SIG-M5 treated with dmso at 0.1 percent for 504 hours (cell line): ENCODE results near the gene PDE10A.

Experiments
- DNase-seq: peaks from one replicate; lab custom pipeline; 2025; ENCODE audit not compliant: unreplicated experiment; lab: John Stamatoyannopoulos, UW

The PDE10A gene

DNA sequence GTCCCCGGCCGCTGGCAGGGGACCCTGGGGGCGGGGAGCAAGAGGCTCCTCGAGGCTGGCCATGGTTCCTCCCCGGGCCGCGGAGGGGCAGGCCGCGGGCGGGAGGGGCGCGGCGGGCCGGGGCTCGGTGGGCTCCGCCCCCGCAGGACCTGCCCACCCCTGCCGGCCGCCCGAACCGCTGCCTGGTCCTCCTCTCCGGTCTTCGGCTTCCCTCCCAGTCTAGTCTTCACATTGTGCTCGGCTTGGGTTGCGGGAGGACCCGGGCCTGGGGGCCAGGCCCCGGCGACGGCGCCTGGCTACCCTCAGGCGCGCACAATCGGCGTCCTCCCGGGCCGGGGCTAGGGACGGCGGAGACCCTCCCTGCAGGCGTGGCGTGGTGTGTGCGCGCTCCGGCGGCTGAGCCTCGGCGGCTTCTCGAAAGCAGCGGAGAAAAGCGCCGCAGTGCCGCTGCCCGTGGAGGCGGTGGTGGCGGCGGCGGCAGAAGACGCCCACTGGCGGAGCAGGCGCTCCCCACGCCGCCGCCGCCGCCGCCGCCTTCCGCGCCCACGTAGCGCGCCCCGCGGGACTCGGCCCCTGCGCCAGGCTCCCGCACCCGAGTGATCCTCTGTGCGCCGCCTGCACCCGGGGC is at the start of gene PDE10A:
Gene PDE10A, minus strand, starts transcription at position 493 of the 628 bp plus-strand sequence. Its CDS starts 430 bp downstream, at position 63.
- DNase-seq: no peak

DNA sequence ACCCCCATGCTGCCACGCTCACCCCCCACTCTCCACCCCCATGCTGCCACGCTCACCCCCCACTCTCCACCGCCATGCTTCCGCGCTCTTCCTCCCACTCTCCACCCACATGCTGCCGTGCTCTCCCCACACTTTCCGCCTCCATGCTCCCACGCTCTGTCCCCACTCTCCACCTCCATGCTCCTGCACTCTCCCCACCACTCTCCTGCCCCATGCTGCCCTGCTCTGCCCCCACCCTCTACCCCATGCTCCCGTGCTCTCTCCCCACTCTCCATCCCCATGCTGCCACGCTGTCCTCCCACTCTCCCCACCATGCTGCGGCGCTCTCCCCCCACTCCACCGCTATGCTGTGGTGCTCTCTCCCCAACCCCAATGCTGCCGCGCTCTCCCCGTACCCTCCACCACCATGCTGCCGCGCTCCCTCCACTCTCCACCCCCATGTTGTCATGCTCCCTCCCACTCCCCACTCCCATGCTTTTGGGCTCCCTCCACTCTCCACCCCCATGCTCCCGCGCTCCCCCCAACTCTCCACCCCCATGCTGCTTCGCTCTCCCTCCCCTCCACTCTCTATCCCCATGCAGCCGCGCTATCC is 46.0 kb upstream of the PDE10A start:
- DNase-seq: no peak

DNA sequence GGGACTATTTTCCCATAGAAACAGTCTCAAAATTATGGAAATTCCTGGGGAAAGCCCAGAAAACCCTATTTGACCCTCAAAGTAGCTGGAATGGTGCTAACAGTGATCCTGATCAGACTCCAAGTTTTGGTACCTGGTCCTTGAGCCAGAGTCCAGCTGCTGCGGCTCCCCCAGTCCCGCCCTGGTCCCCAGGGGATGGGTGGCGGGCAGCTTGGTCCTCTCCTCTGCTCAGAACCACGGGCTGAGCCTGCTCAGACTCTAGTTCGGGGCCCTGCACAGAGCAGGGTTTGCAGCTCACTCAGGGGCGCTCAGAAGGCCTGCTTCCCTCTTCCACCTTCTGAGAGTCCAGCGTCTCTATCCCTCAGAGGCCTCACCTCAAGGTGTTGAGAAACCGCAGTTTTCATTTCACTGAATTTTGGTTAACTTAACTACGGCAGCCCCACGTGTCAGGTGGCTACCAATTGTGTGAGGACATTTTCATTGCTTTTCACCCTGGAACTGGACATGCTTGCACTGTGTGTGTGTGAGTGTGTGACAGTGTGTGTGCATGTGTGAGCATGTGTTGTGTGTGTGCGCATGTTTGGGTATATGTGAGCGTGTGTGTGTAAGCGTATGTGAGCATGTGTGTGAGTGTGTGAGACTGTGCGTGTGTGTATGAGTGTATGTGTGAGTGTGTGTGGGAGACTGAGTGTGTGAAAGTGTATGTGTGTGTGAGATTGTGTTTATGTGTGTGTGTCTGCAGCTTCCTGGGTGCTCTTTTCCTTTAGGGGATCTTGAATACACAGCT is 44.2 kb upstream of the PDE10A start:
- DNase-seq: no peak

DNA sequence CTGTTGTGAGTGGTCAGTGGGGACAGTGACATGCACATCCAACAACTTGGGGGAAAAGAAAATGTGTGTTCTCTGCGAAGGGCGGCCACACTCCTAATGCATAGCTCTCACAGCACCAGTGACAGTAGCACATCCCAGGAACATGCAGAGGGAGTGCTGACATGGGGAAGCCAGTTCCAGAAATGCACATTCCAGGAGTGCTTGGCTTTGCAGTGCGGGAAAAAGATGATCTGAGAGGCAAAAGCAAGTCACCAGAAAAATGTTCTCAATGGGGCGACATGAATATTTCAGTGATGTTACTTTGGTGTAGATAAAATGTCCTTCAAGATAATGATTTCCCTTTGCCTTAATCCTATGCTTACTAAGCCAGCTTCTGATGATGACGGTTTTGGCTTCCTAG is 42.9 kb upstream of the PDE10A start:
- no peak for DNase-seq

DNA sequence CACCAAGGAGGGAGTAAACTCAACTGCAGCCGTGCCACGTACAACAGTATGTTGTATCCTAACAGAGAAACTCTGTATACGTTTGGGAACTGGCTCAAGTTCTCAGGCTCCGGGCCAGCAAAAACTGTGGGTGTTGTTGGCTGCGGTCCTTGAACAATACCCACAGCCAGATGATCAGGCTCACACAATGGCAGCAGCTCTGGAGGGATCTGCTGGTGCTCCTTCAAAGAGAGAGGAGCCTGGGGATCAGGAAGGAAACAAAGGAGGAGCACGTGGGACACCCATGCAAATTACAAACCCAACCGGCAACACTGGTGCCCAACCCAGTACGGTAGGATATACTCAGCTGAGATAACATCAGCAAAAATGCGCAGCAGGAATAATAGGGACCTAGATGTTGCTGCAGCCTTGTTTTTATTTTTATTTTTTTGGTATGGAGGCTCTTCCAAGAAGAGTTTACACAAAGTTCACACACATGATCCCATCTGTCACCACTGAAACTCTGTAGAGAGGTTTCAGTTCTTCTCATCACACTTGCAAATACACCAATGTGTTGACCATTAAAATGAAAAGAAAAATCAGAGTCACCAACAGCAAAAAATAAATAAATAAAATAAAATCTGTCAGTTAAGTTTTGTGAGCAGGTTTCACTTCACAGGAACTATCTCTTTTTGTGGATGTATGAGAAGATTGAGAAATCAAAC is 41.2 kb upstream of the PDE10A start:
- DNase-seq: no peak

DNA sequence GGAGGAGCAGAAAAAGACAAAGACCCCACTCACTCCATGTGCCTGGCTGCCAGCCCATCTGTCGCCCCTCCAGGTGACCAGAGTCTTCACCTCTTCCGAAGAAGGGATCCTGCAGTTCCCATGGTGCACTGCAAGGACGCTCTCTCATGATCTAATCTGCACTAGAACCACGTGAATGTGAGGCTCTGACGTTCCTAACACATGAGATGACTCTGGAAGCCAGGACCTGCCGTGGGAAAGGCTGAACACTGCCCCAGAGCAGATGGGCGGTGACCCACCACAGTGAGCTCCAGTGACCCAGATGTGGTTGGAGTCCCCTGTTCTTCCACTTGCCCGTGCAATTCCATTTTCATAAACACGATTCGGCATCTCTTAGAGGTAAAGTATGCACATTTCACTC is 39.6 kb upstream of the PDE10A start:
- DNase-seq: no peak

DNA sequence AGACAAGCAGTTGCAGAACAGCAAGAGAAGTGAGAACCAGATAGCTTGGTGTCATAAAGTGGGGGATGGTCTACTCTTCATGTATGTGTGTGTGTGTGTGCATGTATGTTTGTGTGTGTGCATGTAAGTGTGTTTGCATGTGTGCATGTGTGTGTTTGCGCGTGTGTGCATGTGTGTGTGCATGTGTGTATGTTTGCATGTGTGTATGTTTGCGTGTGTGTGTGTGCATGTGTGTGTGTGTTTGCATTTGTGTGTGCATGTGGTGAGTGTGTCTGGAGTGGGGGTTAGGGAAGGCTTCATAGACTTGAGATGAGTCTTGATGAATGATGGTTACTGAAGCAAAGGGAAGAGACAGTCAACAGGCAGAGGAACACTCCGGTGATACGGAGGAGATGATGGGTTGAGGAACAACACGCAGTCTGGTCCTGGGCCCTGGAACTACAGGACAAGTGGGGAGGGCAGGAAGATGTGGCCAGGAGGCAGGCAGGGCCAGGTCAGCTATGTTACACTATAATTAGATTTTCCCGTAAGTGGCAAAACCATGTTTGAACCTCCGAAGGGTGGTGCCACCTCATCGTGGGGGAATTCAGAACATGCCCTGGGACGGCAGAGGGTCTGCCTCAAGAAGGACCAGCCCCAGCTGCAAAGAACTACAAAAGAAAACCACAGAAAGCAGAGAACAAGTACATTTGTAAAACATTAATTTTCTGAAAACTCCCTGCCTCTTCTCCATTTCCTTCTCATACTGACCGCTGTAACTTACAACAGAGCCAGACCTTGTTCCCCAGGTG is 38.7 kb upstream of the PDE10A start:
- no peak for DNase-seq

DNA sequence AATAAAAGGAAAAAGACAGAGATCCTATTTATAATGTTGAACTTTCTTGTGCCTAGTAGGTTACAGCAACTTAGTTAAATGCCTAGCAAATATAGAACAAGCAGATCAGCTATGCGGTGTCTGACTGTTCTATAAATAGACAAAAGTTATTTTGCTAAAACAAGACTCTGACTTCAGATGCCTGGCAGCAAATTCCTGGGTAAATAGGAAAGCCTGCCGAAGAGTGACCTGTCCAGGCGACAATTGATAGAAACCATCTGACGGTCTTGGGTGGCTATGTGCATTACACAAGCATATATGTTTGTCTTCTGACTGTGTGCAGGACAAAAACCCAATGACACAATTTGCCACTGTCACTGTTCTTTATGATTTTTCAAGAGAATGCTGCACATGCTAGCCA is 38.0 kb upstream of the PDE10A start:
- no peak for DNase-seq

DNA sequence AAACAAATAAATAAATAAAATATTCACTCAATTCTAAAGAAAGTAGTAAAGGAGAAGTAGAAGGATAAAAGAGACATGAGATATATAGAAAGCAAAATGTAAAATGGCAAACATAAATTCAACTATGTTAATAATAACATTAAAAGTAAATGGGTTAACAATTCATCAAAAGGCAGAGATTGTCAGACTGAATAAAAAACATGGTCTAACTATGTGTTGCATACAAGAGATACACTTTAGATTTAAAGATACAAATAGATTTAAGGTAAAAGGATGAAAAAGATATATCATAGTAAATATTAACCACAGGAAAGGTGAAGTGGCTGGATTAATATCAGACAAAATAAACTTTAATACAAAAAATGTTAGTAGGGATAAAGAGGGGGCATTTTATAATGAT is 35.8 kb upstream of the PDE10A start:
- DNase-seq: no peak

DNA sequence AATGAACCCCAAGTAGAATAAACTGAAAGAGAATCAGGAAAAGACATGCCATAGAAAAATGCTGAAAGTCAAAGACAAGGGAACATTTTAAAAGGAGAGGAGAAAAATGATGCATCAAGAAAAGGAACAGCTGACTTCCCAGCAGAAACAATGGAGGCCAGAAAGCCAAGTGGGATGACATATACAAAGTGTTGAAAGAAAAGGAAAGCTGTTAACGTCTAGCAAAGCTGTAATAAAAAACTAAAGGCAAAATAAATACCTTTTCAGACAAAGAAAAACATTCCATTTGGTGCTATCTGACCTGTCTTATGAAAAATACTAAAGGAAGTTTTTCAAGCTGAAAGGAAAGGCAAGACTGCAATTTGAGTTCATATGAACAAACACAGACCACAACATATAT is 34.1 kb upstream of the PDE10A start:
- DNase-seq: no peak

DNA sequence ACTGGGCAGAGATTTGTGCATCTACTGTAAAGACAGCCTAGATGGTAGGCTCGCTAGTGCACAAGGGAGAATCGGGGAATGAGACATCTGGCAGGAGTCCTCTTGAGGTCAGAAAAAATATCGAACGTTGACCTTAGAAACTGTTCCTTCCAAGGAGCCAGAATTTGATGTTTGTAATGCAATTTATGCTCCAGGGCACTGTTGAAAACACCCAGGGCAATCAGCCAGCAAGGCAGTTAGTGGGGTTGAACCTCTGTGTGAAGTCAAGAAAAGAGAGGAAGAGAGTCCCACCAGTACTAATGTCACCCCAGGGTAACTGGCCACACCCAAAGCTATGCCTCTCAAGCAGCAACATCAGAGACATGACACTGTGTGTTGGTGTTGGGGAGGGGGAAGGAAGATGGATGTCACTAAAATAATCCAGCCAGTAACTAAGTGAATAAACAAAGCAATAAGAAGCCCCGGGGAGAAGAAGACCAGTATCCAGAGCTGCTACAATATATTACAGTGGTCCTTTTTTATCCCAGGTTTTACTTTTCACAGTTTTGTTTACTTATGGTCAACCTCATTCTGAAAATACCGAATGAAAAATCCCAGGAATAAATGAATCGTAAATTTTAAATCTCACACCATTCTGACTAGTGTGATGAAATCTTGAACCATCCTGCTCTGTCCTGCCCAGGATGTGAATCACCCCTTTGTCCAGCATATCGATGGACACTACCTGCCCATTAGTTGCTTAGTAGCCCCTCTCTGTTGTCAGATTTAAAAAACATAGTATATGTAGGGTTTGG is 32.9 kb upstream of the PDE10A start:
- no peak for DNase-seq

DNA sequence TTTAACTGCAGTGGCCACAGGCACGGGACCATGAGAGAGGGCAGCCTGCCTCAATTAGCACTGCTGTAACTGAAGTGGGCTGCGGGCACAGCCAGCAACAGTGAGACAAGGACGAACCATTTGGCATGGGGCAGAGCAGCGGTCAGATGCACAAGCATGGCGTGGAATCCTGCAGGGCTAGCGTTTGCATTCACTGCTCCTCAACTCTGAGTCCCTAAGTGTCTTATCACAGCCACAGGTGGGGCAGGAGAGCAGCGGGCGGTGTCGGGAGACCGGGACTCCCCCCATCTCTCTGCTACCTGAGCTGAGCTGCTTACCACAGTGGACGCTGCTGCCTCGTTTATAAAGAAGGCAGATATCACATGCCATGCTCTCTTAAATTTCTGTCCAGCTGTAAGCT is 31.3 kb upstream of the PDE10A start:
- no peak for DNase-seq

DNA sequence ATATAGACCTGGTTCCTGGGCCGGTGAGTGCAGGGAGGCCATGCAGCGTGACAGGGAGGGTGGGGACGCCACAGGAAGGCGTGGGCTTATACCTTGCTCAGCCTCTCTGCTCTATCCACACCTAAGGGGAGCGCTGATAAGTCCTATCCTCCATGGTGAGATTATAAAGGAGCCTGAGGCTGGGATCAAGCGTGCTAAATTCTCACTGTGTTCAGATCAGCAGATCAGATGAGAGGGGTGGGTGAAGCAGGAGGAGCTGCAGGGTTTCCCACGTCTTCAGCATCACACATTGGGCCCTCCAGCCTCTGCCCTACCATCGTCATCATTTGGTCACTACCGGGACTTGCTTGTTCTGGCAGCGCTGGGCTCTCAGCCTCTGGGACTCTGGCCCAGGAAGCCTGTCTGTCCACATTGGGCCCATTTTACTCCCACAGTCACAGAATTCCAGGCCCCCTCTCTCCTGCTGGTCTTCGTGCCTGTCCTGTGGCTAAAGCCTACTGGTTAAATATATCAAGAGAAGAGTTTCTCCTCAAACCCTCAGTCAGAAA is 29.1 kb upstream of the PDE10A start:
- DNase-seq: no peak

DNA sequence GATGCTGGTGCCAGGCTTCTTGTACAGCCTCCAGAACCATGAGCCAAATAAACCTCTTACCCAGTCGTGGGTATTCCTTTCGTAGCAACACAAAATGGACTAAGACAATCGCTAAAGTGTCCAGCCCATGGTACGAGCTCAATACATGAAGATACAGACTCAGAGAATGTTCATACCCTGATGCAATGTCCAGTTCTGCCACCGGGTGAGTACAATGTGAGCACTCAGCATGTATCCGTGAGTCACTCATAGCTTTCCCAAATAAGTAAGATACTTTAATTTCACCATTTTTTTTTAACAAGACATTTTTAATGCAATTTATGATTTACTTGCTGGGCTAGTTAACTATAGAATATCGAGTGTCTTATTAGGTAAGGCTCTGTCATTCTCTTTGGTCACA is 26.7 kb upstream of the PDE10A start:
- no peak for DNase-seq

DNA sequence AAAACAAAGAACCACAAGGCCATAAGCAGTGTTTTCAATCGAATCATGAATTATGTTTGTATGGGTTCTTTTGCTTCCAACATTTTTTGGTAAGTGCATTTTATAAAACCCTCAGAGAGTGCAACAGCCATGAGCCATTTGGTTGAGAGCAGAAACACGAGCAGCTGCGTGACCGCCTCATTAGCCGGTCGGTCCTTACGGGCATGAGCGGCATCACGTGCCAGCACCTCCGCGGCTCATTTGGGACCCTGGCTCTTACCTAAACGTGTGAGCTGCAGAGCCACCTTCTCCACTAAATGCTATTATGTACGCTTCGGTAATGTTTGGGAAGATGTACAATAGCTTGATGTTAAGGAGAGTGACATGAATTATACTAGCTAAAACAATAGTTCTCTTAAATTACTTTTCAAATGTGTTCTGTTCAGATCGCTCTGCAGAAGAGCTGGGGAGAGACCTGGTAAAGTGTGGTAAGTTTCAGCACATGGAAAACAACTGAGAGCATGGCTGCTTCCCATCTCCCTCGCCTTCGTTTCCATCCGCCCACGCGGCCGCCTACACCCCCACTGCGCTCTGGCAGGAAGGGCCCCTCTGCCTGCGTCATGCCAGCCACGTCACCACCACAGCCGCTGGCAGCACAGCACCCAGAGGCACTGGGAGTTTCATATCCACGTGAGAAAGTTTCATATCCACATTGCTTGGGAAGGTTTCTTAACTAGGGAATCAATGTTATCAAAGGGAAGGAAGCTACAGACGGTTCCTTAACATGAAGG is 23.7 kb upstream of the PDE10A start:
- no peak for DNase-seq

DNA sequence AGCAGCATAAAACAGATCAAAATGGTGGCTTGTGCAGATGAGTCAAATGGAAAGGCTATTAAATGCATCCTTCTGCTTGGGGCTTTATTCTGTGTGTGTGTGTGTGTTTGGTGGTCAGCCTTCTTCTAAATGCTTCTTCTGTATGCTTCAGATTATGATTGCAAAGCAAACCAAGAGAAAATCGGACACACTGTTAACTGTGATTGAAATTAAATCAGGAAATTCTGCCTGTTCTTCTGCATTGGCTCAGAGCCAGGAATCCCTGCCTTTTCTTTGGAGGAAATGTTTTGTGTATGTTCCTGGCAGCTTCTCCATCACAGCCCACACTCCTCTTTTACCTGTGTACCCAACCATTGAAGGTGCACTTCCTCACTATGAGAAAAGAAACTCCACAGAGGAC is 22.3 kb upstream of the PDE10A start:
- DNase-seq: no peak

DNA sequence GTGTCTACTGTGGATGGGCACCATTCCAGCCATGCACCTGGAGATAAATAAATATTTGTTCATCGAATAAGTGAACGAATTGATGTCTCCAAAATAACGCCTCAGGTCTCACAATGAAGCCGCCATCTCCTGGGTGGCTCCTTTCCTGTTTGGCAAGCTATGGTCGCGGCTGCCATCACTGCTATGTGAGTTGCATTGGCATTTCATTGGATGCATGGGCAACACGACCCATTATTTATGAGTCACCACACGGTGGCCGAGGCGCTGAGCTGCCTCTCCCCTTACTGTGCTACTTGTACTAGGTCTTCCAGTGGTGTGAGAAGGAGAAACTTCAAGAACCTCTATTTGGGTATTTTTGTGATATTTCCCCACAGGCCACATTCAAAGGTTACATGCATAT is 21.3 kb upstream of the PDE10A start:
- no peak for DNase-seq

DNA sequence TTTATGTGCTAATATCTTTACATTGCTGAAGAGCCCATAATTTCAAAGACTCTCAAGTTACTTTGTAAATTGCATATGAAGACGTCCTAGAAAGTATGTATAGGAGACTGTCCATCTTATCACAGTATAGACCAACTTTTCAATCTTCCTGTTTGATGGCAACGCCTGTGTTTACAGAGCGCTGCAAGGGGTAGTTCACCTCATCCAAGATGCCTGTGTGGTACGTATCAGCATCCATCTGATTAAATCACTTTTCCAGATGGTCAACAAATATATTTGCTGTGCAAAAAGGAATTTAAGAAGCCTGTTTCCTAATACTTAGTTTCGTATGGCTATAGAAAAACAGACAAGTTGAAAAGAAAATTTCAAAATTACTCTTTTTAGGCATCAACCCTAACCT is 17.9 kb upstream of the PDE10A start:
- DNase-seq: no peak

DNA sequence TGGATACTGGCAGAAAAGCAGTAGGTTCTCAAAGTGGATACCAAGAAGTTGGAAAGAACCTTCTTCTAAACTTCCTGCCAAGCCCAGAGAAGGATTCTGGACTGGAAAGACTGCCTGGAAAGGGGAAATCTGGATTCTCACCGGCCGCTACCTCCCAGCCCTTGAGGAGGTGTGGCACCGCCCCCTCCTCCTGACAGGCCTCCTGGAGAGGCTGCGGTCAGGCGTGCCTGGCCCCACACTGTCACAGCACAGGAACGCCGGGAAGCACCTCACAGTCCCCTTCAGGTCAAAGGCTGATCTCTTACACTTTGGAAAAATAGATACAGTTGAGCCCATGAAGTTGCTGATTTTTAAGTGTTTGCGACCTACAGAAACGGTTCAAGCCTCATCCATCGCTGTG is 16.3 kb upstream of the PDE10A start:
- no peak for DNase-seq
